GM19023 (cell line): Measurements from ENCODE around the gene MYRF.

Source experiments
- ATAC-seq: cut with Tn5 transposase; IDR thresholded peaks from one replicate; pipeline ENCODE4 v1.9.1; 2021; ENCODE audit warnings: mild to moderate bottlenecking, moderate library complexity; ENCODE audit not compliant: unreplicated experiment

Gene MYRF

GRCh38 chr11:61815790-61816735, 63.6 kb downstream of the MYRF start:
- ATAC-seq: peak; percentile 33

GRCh38 chr11:61816736-61817455, 64.5 kb downstream of the MYRF start, which contains the start of gene FADS1:
Gene FADS1, minus strand, starts transcription at chr11:61817003. Its CDS starts 74 bp downstream, at chr11:61816929.
- ATAC-seq: peak; percentile 46

DNA sequence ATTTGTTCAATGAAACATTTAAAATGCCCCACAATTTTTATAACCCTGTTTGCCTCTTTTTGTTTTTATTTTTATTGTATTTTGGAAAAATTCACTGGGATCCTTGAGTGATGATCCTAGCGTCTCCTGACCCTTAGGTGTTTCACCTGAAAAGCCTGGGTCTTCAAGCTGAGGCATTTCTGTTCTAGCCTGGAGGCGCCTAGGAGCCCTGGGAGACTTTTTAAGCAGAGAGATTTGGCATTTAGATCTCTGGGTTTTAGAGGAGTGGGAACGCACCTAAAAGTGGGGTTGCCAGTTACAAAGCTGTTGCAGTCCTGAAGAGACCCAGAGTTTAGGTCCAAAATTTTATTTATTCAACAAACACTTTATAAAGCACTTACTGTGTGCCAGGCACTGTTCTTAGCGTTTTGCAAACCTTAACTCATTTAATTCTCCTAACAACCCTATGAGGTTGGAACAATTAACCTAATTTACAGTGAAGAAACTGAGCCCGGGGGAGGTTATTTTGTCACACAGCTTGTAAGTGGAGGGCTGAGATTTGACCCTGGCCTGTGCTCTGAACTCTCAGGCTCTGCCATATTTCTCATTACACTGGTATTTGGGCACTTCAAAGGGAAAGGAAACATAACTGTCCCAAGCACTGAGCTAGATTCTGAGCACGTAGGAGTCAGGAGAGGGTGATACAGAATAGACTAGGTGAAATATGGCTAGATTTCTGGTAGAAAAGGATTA, 65.2 kb downstream of the MYRF start:
- no peak for ATAC-seq

DNA sequence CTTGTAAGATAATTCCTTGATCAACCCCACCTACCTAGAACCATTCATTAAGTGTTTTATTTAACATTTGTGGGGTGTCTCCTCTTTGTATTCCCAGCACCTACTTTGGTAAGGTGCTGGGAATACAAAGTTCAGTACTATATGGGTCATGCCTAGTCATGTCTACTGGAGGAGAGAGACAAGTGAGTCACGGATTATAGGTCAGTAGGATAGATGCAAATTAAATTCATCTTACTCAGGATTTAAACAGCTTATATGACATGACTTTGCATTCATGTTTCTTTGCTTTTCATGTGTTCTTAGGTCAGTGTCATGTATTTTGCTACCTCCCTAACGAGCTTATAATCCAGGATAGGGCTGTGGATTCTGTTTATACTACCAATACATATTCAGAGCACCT, 67.7 kb downstream of the MYRF start:
- ATAC-seq: no peak

DNA sequence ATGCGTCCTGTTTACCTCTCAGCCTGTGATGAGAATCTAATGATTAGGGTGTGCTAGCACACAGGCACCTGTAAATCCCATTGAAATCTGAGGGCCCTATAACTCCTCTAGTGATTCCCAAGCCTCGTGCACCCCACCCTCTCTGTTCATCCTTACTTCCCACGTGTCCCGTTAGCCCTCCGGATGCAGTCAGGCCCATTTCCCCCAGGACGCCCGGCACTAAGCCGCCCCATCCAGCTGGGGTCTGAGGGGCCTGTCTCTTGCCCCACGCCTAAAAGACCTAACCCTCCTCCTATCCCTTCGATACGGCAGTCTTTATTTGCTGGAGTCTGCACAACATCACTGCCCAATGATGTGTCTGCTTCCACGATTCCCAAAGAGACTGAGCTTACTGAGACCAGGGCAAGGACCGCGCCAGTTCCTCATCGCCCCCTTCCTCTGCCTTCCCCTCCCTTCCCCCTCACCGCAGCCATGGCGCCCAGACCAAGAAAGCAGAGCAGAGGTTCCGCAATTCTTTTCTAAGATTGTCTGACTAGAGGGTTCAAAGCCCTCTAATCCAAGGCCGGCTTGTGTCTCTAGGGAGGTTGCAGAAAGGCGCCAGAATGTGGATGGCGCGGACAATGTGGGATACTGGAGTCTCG, 74.6 kb downstream of the MYRF start:
- ATAC-seq: peak; percentile 1

GRCh38 chr11:61827571-61828378, 75.3 kb downstream of the MYRF start, which contains the start of gene FADS2:
Gene FADS2, plus strand, starts transcription at chr11:61828300. Its CDS starts 91 bp downstream, at chr11:61828391.
- ATAC-seq: peak; percentile 64

GRCh38 chr11:61828379-61828628, 75.9 kb downstream of the MYRF start:
- peak; percentile 5 for ATAC-seq

- peak; percentile 42 for ATAC-seq
Observed at GRCh38 chr11:61828629-61829407, 76.4 kb downstream of the MYRF start.

GRCh38 chr11:61829806-61830205, 77.4 kb downstream of the MYRF start:
- ATAC-seq: no peak

GRCh38 chr11:61830237-61831105, 78.0 kb downstream of the MYRF start:
- no peak for ATAC-seq

DNA sequence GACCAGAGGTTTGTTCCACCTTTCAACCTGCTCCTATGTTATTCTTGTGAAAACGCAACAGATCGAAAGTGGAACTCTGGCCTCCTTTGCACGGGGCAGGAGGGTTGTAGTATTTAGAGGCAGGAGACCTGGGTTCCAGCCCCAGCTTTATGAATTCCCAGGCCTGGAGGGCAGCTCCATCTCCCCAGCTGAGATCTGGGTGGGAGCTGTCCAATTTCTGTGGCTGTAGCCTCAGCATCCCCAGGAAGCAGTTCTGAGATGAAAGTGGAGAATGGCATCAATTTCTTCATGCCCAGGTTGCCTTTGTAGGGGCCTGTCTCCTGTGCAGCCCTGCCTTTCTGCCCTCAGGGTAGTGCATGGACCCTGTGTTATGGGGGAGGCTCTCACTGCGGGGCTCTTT, 79.8 kb downstream of the MYRF start:
- no peak for ATAC-seq

DNA sequence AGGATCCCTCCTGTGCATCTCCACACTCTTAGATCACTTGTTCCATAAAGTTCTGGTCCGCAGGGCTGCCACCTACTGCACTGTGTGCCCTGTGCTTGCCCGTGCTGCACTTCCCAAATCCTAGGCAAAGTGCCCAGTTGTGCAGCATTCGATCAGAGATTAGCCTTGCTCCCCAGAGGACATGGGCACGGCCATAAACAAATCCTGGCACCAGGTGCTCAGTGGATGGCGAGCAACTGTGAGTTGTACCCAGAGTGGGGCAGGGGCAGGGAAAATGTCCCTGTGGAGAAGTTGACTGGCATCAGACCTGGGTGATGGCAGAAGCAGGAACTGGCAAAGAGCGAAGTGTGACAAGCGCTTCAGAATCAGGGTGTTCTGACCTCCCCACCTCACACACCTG, 80.3 kb downstream of the MYRF start:
- ATAC-seq: no peak

- no peak for ATAC-seq
Observed at GRCh38 chr11:61833471-61833870, 81.0 kb downstream of the MYRF start.

- no peak for ATAC-seq
Observed at GRCh38 chr11:61833926-61834277, 81.5 kb downstream of the MYRF start.

GRCh38 chr11:61834278-61835048, 82.0 kb downstream of the MYRF start:
- ATAC-seq: peak; percentile 94

- no peak for ATAC-seq
Observed at GRCh38 chr11:61836193-61836592, 83.8 kb downstream of the MYRF start.

- no peak for ATAC-seq
Observed at GRCh38 chr11:61837411-61838005, 85.1 kb downstream of the MYRF start.
